Stimulated activated CD8-positive, alpha-beta memory T cell treated with anti-CD3 and anti-CD28 coated beads, Interleukin-15, amount 100 ng/mL, for 4 hours (primary cell): ENCODE data around the gene SNAI3.

Experiments used
- DNase-seq, 2 donors: peaks; one replicate each; pipeline ENCODE4 v3.0.0-alpha.2; 2020; ENCODE audit warnings: low read depth in 2 of 2

The SNAI3 gene

DNA sequence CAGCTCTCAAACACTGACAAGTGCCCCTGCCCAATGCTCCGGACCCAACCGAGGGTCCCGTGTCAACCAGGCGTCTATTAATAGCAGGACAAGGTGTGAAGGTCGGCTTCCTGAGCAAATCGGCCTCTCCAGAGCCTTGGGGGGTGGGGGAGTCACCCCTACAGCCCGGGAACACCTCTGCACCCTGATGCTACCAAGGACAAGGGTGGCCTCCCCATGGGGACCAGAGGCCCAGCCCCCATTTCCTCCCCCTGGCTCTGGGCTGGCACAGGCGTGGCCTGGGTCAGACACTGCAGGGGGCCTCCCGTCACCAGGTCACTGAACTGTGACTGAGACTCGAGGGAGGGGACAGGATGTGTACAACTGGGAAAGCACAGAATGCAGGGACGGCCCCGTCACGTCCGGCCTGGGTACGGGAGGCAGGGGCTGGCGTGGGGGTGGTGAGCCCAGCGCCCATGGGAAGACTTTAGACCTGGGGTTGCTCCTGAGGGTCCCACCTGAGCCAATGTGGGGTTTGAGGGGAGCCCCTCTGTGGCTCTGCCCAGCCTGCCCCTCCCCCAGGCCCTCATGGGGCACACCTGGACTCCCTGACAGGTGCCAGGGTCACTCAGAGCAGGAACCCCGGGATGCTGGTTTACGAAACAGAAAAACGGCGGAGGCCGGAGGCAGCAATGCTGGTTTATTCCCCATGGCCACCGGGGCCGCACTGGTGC lies 34.9 kb downstream of the SNAI3 start:
- DNase-seq, result peak in 1 of 2 donors; percentile 39

DNA sequence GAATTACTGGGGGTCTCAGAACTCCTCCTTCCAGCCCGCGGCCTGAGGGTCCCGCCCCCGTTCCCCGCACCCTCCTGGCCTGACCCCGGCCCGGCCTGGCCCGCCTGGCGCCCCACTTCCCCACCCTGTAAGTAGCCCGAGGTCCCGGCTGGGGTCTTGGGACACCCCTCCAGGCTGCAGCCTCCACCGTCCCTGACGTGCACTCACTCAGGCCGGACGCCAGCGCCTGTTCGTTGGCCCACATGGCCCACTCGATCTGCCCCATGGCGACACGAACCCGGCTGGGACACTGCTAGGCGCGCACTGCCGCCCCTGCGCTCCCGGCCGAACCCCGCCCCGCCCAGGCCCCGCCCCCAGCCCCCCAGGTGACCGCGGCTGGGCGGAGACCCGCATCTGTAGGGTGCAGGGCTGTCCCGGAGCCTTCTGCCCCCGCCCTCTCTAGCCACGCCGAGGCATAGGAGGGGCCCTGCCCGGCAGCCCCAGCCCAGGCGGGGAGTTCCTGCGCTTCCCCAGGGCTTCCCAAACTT lies 35.5 kb downstream of the SNAI3 start, which contains the start of gene CYBA:
CYBA (minus strand) TSS at position 305 of the 527 bp plus-strand sequence; CDS start at position 265, 40 bp downstream.
- peak; percentile 60 to 69 for DNase-seq

DNA sequence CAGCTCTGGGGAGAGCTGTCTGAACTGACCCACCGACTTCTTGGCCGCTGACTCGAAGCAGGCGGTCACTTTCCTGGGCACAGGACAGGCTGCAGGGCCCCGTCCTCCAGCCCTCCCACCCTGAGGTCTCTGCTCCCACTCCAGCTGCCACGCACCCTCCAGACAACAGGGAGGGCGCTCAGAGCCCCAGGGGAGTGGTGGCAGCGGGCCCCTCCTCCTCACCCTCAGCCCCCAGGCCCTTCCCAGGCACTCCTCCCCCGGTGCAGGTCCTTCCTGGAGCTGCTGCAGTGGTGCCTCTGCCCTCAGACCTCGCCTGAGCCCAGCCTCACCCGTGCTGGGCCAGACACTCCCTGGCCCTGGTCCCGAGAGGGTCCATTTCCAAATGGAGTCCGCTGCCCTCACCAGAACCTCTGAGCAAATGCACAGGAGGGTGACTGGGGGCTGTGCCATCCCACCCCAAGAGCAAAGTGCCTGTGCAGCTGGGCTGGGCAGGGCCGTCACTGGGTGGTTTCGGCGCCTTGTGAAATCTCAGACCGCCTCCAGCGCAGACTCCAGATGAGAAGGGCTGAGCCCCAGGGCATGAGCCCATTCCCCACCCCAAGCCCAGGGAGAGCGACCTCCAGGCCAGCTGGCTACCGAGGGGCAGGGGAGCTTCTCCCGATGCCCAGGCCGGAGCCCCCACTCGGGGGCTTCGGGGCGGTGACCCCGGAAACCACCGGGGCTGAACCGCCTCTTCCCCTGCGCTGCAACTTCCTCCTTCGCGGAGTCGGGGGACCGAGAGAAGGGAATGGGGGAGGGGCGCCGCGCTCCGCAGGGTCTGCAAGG lies 36.2 kb downstream of the SNAI3 start:
- no peak for DNase-seq

DNA sequence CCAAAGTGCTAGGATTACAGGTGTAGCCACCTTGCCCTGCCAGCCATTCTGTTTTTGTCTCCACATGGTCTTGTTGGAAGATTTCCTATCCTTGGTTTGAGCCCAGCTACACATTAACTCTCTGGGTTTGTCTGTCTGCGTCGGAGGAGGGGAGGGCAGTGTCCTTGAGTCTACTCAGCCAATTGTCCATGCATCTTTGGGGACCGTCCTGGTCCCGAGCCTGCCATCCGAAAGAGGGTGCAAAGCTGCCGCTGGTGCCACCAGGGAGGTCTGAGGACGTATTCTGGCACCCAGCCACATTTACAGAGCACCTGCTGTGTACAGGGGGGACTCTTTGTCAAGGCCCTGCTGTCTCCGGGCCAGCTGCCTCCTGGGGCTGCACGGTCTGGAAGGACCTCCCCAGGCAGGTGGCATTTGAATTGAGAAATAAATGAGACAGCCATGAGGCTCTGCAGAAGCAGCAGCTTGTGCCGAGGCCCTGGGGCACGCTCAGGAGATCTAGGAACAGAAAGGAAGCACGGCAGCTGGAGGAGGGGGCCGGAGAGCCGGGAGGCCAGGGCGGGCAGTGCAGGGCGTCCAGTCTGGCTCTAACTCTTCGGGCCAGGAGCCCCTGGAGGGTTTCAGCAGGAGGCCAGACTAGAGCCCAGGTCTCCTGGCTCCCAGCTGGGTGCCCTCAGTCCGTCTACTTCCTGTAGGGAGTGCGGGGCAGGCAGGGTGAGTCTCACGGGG lies 36.9 kb downstream of the SNAI3 start:
- no peak for DNase-seq

DNA sequence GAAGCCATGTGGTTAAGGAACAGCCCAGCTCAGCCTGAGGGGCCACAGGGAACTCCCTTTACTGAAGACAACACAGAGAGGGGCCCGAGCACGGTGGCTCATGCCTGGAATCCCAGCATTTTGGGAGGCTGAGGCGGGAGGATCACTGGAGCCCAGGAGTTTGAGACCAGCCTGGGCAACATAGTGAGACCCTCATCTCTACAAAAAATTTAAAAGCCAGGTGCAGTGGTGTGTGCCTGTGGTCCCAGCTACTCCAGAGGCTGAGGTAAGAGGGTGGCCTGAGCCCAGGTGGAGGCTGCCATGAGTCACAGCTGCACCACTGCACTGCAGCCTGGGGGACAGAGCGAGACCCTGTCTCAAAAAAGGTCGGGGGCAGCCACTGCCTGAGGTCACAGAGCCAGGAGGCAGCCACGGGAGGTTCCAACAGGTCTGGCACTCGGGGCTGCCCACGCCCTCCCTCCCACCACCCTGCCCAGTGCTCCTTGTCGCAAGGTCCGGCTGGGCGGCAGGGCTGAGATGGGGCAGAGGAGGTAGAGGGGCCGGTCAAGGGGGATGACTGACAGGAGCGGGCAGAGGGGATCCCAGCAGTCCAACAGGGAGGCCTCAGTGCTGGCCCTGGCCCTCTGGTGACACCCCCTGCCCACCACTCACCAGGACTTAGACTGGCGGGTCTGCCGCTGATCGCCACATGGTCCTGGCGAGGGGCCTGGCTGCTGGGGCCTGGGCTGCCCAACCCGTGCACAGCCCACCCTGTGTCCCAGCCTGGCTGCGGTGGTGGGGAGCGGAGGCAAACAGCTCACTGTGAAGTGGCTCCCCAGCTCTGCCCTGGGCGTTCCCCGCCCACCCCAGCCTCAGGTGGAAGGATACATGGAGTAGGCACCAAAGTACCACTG lies 38.9 kb downstream of the SNAI3 start:
- no peak for DNase-seq

DNA sequence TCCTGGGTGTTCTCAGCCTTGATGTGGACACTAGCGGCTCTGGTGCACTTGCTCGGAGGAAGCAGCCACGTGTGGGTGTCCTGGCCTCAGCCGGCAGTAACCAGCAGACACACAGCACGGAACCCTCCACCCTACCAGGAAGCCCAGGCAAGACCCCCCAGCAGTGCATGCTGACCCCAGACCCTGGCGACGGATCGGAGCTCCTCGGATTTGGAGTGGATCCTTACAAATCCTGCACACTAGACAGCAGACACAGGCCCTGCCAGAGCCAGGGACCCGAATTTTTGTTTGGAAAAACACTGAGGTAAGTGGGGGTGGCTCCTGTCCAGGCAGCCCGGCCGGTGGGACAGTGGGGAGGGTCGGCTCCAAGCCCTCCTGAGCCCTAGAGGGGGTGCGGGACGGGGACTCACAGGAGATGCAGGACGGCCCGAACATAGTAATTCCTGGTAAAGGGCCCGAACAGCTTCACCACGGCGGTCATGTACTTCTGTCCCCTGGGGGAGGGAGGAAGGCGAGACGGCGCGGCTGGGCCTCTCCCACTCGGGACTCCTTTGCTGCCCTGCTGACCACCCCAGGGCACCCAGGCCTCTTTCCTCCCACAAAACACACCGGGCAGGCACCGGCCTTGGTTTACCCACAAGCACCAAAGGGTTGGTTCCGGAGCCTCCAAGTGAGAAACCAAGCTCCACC lies 39.8 kb downstream of the SNAI3 start:
- no peak for DNase-seq

DNA sequence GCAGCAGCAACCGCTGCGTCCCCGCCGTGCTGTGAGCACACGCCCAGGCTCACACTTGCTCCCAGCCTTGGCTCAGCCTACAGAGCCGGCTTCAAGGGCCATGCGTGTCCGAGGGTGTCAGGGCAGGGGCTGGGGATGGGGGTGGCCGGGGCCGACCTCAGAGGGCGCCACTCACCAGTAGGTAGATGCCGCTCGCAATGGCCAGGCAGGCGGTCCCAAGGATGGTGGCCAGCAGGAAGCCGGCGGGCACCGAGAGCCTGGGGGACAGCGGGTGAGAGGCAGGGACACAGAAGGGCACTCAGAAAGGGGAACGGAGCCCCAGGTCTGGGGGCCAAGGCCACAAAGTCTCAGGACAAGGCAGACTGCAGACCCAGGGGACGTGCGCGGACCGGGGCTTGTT lies 40.4 kb downstream of the SNAI3 start:
- no peak for DNase-seq

DNA sequence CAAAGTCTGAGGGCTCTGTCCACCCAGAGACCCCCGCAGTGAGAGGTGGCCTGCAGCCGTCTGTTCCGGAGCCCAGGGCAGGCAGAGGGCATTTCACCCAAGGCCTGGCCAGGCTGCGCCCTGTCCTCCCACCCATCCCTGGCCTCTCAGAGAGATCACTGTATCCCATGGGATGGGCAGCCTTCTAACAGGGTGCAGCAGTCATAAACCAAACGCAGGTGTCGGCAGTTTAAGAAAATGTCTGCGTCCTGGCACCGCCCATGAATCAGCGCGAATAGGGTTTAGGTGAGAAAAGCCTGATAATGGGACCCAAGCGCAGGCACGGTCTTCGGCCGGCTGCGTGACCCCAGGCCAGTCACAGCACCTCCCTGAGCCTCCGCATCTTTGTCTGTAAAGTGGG lies 40.9 kb downstream of the SNAI3 start:
- DNase-seq, result no peak

- DNase-seq, result no peak
These were observed 42.7 kb downstream of the SNAI3 start for GRCh38 chr16:88643644-88643932.

DNA sequence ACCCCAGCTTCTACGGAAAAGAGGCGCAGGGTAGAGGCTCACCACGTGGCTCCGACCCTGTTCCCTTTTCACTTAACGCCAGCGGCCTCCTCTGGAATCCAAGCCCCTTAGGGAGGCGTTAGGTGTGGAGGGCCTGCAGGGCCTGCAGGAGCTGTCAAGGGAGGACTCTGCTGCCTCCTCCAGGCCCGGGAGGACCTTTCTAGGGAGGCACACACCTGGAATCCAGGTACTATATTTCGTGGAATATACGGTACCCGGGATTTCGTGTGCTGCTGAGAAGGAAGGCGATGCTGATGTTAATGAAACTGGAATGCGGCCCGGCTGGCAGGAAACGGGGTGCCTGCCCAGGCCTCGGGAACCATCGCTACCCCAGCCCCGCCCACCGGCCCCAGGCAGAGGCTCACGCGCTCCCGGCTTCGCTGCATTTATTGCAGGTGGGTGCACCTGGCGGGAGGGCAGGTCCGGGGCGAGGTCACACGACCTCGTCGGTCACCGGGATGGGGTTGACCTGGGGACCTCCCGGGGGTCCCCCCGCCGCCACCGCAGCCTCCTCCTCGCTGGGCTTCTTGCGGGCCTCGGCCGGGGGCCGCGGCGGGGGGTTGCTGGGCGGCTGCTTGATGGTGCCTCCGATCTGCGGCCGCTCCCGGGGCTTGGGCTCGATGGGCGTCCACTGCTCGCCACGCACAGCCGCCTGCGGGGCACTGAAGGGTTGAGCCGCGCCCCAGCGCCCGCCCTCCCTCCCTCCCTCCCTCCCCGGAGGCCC lies 43.2 kb downstream of the SNAI3 start:
- DNase-seq, result no peak

DNA sequence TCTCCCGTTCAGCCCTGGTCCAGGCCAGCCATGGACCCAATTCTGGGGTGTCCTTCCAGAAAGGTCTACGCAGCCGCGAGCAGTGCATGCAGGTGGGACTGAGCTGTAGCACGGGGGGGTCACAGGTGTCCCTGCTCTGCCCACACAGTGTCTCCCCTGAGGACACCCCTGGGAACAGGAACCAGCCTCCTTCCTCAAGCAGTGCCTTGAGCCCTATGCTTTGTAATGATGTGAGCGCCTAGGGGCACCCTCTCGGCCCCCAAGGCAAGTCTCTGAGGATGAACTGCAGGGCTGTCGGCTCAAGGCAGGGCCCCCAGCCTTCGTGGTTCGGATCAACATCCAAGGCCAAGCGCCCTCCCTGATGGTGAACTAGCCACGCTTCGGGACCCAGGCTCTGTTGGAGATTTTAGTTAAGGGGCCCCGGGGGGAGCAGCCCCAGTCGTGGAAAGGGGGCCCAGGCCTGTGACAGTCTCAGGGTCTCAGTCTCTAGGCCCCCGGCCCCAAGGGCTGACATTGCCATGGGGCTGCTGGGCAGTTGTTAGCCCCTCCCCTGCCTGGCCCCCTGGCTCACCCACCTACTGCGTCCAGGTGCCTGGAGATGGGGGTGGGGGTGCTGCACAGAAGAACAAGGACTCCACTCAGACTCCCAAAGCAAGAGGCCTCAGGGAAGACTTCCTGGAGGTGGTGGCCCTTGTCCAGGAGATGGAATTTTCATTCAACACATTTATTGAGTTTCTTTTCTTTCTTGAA lies 45.6 kb downstream of the SNAI3 start:
- DNase-seq, result no peak

GRCh38 chr16:88640039-88640495 lies 46.2 kb downstream of the SNAI3 start:
- no peak for DNase-seq

DNA sequence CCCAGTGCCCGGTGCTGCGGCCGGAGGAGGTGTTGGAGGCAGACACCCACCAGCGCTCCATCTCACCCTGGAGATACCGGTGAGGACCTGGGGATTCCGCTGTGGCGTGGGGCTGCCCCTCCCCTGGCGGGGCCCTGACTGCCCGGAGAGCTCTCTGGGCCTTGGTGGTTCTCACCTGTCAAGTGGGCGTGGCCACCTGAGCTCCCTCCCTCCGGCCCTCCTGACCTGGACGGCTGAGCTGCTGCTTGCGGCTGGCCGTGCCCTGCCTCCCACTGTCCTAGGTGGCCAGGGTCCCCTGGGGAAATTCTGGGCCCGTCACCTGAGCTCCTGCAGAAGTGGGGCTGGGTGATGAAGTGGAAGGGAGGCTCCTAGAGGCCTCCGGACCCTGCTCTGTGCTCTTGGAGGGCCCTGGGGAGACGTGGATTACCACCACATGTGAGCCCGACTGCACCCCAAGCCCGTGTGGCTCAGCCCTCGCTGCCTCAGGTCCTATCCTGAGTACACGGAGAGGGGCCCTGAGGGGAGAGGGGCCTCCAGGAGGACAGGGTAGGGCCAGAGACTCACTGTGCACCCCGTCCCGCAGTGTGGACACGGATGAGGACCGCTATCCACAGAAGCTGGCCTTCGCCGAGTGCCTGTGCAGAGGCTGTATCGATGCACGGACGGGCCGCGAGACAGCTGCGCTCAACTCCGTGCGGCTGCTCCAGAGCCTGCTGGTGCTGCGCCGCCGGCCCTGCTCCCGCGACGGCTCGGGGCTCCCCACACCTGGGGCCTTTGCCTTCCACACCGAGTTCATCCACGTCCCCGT lies 46.9 kb downstream of the SNAI3 start:
- DNase-seq, result no peak

DNA sequence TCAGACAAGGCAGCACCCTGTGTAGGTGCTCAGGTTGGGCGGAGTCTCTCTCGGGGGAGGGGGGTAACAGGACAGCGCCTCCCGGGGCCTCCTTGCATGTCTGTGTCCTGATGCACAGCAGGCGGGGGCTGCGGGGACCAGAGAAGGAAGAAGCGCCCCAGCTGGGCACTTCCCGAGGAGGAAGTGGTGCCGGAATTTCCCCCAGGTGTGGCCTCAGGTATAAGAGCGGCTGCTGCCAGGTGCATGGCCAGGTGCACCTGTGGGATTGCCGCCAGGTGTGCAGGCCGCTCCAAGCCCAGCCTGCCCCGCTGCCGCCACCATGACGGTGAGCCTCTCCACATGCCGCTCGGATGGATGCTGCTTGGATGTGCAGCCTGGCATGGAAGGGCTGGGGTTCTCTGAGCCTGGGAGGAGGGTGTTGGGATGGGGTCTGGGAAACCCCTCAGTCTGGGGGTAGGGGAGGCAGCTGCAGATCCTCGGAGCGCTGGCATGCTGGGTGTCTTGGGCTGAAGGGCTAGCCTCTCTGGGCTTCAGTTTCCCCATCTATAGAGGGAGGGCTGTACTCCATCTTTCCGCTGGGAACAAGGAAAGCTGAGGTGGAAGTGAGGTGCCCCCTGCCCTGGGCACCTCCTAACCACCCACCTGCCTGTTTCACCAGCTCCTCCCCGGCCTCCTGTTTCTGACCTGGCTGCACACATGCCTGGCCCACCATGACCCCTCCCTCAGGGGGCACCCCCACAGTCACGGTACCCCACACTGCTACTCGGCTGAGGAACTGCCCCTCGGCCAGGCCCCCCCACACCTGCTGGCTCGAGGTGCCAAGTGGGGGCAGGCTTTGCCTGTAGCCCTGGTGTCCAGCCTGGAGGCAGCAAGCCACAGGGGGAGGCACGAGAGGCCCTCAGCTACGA lies 47.7 kb downstream of the SNAI3 start, which contains the start of gene IL17C:
IL17C (plus strand) TSS at position 250 of the 908 bp plus-strand sequence; CDS start at position 320, 70 bp downstream.
- DNase-seq, result no peak

GRCh38 chr16:88636488-88637265 lies 49.6 kb downstream of the SNAI3 start:
- no peak for DNase-seq

DNA sequence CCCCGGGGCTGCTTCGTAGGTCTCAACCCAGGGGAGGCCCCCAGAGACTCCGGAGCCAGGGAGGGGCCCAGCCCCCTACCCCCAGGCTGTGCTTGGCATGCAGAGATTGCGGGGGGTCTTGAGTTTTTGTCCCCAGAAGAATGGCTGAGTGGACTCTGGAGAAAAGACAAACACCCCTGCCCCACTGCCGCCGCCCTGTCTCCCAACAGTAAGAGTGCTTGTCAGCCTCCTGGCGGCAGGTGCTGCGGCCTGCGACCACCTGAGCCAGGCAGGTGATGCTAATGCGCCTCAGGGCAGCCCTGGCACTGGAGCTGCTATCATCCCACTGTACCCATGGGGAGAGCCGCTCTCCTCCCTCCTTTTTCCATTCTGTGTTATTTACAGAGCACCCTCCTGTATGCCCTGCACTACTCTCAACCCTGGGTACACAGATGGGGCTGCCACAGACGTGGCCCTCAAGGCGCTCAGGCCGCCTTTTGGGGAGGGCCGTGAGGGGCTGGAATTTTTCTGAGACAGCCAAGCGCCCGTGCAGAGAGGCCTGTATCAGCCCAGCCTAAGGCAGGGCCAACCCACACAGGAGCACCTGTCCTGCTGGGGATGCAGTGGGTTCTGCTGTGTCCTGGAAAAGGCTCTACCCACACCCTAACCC lies 50.5 kb downstream of the SNAI3 start:
- no peak for DNase-seq
